GM21619 (cell line): ENCODE results near the gene RPL32.
"Not testable (repeated sequence)": the region's sequence is repeated elsewhere in the genome, so short reads cannot be mapped to it uniquely, and the experiment has no call there.

Experiments
- ATAC-seq: cut with Tn5 transposase; IDR thresholded peaks from one replicate; pipeline ENCODE4 v1.9.1; 2021; ENCODE audit not compliant: unreplicated experiment

RPL32 gene

DNA sequence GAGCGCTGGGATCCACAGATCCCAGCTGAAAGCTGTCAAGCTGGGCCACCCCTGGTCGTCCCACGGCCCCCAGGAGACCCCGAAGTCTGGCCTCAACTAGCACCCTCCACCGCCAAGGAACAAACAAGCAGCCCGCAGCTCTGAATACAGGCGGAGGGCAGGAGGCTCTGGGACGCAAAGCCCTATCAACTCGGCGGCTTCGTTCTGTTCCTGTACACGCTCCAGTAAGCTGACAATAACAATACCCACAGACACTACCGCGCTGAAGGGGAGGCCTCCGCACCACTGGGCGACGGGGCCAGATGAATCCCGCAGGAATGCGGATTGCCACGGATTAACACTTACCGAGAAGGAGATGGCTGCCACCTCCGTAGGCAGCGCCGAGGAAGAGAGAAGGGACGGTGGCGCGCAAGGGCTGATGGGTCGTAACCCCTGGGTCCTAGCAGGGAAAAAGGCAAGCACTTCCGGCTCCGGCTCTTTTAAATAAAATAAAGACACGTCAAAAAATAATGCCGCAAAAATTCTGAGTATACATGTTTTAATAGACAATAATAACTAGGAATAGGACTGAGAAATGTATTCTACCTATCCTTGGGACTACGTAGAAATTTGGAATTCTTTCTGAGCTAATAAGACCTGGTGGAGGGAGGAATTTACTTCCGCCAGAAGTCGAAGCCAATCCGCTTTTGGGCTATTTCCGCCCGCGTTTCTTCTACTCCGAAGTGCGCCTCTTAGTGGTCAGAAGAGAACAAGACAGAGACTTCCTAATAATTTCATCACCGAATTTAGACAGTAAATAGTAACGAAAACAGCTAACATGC is at the start of gene RPL32:
RPL32 (minus strand) TSS at position 417 of the 821 bp plus-strand sequence. CDS start 1,328 bp downstream, outside the sequence.
- peak; percentile 84 for ATAC-seq

DNA sequence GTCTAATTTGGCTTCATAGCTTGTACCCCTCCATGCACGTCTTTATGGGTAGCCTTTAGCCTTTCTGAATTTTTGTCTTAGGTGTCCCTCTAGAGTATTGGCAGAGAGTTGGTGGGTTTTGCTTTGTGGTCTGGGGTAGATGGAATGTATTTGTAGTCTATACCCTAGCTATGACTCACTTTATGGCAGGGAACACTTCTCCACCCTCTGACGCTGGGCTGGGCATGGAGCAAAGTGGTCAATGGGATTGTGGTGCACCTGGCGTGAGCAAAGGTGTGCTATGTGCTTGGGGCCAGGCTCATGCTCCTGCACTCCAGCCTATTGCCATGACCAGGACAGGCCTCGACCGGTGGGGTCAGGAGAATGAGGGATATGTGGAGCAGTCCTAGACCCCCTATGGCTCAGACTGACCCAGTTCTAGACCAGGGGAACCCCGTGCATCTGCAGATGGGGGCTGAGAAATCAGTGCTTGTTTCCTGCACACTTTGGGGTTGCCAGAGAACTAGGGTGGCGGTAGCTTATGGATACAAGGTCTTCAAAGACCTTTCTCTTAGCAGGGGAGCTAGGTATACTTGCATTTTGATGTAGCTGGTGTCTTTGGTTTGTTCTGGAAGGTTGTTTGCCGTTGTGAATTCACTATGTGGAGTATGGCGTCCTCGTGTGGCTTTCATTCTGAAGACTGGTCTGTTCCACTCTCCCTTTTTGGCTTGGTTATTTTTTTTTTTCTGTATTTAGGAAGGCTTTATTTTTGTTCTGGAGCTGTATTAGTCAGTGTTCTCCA is 49.4 kb upstream of the RPL32 start:
- no peak for ATAC-seq

DNA sequence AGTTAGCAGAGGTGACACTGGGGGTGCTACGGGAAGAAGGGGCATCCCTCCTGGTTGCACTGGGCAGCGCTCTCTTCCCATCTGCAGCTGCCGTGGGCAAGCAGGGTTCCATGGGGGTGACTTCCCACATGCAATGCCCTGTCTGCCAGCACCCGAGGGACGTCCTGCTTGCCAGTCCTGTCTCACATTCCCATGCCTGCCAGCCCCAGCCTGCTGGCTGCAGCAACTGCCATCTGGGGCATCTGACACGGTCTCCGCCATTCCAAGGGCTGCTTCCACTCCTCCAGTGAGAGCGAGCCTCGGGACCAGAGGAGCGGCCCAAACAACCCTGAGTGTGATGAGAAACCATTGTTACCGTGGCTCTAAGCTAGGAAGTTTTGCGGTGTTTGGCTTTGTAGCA is 45.4 kb upstream of the RPL32 start:
- no peak for ATAC-seq

DNA sequence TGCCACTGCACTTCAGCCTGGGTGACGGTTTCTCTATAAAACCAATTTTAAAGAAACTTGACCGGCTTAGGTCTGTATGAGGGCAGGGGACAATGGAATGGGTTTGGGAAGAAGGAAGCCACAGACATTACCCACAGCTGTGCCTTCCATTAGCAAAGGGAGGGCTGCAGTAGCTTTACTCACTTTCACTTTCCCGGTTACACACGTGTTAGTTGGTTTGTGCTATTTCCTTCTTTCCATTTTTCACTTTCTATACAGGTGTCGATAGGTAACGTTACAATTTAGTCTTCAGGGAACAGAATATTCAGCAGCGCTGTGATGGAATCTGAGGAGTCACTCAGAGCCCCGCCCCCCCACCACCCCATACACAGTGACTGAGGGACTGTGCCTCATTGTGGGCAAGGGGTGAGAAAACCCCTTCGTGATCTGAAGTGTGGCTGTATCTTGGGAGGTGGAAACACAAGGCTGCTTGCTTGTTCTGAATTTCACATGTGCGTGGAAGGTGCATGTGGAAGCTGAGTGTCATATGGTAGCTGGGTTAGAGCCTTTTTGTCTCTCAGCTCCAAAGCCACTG is 44.8 kb upstream of the RPL32 start:
- ATAC-seq: no peak

DNA sequence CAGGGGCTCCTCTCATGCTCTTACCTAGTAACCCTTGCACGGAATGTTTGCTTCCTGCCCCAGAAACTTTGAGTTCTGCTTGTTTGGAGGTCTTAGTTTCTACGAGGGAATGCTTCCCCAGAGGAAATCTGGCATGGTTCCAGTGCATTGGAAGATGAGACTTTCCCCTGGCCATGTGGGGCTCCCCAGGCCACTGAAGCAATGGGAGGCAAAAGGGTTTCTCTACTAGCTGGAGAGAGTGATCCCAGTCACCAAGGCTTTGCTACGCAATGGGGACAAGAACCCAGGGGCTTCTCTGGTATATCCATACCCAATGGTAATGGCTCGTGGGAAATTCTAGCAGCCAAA is 44.2 kb upstream of the RPL32 start:
- ATAC-seq: no peak

DNA sequence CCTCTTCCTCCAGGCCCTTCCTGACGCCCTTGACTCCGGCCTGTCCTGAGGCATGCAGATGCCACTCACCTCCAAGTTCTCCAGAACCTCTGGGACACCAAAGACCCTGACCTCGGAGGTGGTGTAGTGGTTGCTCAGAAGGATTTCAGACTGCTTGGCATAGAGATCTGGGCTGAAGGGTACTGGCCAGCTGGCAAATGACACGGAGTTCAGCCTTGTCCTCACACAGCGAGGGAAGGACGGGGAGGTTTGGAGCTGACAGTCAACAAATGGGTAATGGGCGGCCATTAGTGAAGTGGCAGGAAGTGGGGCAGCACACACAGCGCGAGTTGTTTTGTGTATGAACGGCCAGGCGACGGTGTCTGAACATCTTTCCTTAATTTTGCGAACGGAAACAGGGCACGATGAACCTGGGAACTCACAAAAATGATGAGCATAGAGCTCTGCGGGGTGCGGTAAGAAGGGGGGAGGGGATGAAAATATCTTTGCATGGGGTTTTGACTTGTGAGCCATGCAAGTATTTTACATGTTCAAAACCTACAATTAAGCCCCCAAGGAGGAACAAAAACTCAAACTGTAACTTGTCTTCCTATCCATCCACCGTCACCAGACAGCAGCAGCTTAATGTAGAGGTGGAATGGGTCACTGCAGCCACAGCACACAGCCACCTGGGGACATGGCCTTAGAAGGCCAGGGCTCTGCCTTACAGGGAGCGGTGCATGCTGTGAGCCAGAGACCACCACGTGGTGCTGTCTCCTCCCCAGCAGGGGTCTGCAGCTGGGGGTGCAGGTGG is 43.6 kb upstream of the RPL32 start:
- ATAC-seq: no peak

DNA sequence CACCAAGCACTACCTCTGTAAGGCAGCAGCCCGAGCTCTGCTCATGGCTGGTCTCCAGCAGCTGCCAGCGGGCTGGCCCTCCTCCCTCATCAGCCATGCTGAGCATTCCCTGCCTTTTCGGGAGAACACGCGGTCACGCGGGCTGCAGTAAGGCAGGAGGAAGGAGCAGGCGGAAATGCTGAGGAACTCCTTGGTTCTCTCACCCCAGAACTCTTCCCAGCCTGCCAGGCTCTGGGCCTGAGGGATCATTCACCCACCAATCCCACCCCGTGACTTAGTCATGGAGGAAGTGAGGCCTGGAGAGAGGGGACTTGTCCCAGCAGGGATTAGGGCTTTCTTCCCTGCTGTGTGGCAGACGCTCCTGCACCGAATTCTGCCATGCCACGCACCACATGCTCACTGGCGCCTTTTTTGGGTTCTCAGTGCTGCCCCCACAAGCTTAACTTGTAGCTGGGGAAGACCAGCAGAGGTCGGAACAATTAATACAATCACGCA is 42.9 kb upstream of the RPL32 start:
- no peak for ATAC-seq

DNA sequence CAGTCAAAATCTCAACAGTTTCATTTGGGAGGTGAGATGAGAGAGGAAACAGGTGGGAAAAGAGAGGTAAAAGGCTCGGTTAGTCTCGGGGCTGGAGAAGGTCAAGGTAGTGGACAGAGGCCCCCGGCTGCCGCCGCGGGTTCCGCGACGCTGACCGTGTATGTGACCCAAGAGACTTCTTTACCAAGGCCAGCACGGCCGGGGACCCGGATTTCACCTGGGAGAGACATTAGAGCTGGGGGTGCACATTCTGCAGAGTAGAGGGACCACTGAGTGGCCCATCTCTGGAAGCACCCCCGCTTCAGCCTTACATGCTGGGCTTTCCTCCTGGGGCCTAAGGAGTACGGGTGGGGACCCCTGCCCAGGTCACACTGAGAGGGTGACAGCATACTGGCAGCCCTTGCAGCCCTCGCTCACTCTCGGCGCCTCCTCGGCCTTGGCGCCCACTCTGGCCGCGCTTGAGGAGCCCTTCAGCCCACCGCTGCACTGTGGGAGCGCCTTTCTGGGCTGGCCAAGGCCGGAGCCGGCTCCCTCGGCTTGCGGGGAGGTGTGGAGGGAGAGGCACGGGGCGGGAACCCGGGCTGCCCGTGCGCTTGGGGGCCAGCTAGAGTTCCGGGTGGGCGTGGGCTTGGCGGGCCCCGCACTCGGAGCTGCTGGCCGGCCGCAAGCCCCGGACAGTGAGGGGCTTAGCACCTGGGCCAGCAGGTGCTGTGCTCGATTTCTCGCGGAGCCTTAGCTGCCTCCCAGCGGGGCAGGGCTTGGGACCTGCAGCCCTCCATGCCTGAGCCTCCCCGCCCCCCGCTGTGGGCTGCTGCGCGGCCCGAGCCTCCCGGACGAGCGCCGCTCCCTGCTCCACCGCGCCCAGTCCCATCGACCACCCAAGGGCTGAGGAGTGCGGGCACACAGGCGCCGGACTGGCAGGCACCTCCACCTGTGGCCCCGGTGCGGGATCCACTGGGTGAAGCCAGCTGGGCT is 41.3 kb upstream of the RPL32 start:
- no peak for ATAC-seq

DNA sequence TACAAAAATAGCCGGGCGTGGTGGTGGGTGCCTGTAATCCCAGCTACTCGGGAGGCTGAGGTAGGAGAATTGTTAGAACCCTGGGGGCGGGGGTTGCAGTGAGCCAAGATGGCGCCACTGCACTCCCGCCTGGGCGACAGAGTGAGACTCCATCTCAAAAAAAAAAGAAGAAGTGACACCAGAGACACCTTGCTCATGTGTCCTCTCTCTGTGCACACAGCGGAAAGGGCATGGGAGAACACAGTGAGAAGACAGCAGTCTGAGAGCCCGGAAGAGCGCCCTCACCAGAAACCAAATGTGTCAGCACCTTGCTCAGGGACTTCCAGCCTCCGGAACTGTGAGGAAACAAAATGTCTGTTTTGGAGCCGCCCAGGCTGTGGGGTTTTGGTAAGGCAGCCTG is 40.5 kb upstream of the RPL32 start:
- peak; percentile 63 for ATAC-seq

DNA sequence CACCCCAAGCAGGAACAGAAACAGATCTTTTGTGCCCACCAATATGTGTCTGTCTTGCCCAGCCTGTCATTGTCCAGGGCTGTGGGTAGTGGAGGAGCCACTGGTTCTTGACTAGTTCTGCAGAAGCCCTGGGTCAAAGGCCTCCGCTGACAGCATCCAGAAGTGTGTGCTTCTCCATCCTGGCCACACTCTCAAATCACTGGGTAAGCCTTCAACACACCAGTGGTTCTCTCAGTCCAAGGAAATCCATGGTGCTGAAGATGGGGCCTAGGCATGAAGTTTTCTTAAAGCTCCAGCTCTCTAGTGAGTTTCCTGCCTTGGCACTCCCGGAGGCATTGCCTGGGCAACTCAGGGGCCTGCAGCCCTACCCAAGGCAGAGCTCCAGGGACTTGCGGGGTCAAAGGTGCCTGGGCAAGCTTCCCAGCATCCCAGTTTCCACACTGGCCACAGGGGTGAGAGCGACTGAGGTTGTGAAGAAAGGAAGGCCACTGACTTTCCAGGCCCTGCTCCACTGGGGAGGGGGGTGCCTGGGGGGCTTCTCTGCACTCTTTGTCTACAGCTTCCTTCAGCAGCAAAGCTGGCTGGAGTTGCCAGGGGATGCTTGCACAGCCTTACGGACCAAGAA is 37.9 kb upstream of the RPL32 start:
- no peak for ATAC-seq

DNA sequence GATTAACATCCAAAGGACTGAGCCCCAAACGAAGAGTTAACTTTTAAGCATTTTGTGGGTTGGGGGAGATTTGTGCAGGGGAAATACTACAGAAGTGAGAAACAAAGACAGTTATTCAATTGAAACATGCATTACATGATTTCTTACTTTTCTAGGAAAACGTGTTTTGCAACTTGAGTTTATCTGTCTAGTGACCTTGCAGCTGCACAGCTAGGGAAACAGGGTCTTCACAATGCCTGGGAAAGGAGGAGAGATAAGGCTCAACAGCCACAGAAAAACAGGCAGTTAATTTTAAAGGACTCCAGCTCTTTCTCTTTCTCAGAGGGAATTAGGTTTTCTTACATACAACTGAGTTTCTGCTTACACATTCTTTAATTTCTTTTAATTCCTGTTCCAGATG is 37.4 kb upstream of the RPL32 start:
- ATAC-seq: not testable (repeated sequence)

DNA sequence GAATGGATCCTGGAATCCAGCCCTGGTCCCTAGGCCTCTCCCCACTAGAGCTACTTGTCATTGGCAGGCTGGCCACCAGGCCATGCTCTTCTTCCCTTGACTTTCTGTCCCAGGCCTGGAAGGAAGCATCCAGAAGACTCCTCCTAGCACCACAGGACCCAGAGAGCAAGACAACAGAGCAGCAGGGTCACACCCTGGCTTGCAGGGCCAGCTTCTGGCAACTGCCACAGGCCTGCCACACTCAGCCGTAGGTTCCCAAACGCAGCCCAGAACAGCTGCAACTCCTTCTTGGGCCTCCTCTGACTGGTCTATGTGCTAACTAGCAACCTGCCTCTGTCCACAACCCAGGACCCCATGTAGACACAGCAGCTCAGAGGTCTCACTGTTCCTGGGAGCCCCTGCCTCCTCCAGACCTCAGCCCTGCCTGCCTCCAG is 36.8 kb upstream of the RPL32 start:
- no peak for ATAC-seq

DNA sequence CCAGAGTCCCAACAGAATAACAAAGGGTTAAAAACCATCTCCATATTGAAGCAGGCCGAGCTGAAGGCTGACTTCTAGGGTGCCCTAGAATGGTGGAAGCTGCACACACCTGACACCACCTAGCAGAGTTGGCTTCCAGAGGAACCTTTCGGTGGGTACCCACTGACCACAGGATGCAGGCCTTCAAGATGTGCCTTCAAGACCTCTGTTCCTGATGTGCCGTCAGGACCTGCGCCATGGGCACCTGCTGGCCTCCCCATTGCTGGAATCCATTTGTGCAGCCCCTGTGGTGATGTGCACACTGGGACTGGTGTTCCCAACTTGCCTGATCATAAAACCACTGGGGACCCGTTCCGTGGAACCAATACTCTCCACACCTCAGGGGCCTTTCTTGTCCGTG is 35.7 kb upstream of the RPL32 start:
- no peak for ATAC-seq

DNA sequence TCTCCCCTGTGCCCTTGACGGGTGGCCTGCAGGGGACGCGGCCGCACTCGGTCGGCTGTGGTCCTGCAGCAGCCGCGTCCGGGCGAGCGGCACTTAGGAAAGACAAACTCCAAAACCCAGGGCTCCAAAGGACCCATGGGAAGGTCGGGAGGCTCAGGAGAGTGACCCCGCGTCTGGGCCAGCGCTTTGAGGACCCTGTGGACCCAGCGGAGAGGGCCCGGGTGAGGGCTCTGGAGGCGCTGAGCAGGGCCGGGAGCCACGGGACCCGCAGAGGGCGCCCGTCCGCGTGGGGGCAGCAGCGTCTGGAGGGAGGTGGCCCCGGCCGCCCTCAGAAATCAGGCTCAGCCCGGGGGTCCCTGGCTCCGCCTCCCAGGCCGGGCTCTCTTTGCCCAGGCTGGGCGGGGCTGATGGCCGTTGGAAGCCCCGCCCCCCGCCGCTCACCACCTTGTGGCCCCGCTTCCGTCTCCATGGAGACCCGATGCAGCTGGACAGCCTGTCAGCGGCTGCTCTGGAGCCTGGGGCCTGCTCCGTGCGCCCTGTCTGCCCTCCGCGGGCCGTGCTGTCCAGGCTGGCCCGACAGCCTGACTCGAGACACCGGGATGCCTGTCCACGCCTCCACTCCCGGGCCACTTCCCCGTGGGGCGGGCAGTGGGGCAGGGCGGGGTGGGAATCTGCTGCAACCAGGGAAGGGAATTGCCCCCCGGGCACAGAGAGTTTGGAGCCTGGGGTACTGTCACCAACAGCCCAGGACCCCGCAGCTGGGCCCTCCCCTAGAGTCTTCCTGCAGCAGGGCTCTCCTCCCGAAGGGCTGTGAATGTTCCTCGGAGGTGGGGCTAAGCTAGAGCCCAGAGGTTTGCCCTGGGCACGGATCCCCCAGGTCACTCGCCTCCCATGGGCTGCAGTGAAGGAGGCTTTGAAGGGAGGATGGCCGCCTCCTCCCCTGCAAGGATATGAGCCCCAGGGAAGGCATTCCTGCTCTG is 34.8 kb upstream of the RPL32 start:
- peak; percentile 65 for ATAC-seq

DNA sequence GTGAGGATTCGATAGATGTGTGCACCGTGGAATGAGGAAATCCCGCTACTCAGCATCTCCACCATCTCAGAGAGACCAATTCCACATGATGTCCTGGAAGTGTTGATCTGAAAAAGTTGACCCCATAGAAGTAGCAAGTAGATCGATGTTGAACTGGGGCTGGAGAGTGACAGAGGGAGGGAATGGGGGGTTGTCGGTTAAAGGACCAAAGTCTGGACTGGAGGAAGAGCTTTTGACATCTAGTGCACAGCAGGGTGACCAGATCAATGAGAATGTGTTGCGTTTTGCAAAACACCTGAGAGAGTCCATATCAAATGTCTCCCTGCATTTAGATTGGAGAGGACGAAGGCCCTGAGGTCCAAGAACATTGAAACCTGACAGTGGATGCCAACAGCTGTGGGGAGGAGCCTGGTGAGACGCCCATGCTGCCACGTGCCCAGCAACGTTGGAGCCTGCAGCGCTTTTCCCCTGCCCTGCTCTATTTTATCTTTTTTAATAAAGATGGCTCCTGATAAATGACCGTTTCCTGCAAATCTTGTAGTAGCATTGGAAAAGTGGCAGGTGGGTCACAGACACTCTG is 30.1 kb upstream of the RPL32 start:
- no peak for ATAC-seq

DNA sequence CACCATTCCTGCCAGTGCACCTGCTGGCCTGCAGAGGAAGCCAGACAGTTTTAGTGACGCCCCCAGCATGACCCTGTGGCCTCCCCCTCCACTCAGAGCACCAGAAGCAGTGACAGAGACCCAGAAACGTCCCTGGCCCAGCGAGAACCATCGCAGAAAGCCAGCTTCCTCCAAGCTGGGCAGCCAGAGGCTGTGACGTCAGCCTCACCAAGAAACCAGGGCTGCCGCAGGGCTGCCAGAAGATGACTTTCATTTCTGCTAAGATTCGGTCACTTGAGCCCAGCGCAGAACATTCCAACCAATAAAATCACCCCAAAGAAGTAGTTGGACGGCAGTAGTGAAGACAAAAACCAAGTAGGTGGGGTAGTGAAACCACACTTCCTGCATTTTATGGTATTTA is 29.6 kb upstream of the RPL32 start:
- ATAC-seq: peak; percentile 38

DNA sequence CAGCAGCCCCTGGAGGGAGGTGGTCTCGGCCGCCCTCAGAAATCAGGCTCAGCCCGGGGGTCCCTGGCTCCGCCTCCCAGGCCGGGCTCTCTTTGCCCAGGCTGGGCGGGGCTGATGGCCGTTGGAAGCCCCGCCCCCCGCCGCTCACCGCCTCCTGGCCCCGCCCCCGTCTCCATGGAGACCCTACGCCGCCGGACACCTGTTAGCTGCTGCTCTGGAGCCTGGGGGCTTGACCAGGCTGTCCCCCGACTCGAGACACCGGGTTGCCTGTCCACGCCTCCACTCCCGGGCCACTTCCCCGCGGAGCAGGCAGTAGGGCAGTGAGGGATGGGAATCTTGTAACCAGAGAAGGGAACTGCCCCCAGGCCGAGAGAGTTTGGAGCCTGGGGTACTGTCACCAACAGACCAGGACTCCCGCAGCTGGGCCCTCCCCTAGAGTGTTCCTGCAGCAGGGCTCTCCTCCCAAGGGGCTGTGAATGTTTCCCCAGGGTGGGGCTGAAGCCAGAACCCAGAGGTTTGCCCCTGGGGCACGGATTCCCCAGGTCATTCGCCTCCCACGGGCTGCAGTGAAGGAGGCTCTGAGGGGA is 27.8 kb upstream of the RPL32 start:
- peak; percentile 56 for ATAC-seq
